Parathyroid adenoma (tissue), 2 donors: ENCODE measurements around the gene PLCL1.

Experiments used
- H2AFZ ChIP-seq: fragments of 300-600 bp; sonication (generic); one replicate; pipeline ENCODE4 v1.7.0; 2017; ENCODE audit warnings: antibody characterized with exemption, mild to moderate bottlenecking
- H3K27ac ChIP-seq: fragments of 300-600 bp; sonication (generic); one replicate; pipeline ENCODE4 v1.7.0; 2017
- H3K27me3 ChIP-seq: fragments of 300-600 bp; sonication (generic); one replicate; pipeline ENCODE4 v1.7.0; 2017; ENCODE audit warnings: low read length; ENCODE audit not compliant: control insufficient read depth, insufficient read depth
- H3K36me3 ChIP-seq: fragments of 300-600 bp; sonication (generic); one replicate; pipeline ENCODE4 v1.7.0; 2017; ENCODE audit warnings: low read length; ENCODE audit not compliant: control insufficient read depth, insufficient read depth
- H3K4me1 ChIP-seq: fragments of 300-600 bp; sonication (generic); one replicate; pipeline ENCODE4 v1.7.0; 2017; ENCODE audit warnings: control low read depth
- H3K4me2 ChIP-seq: fragments of 300-600 bp; sonication (generic); one replicate; pipeline ENCODE4 v1.7.0; 2017; ENCODE audit warnings: low read length
- H3K4me3 ChIP-seq: fragments of 300-600 bp; sonication (generic); one replicate; pipeline ENCODE4 v1.7.0; 2017; ENCODE audit warnings: low read depth, low read length
- H3K79me2 ChIP-seq: fragments of 300-600 bp; sonication (generic); one replicate; pipeline ENCODE4 v1.7.0; 2017; ENCODE audit warnings: control low read depth
- H3K9ac ChIP-seq: fragments of 300-600 bp; sonication (generic); one replicate; pipeline ENCODE4 v1.7.0; 2017; ENCODE audit warnings: mild to moderate bottlenecking
- H3K9me3 ChIP-seq: fragments of 300-600 bp; sonication (generic); one replicate; pipeline ENCODE4 v1.7.0; 2017; ENCODE audit warnings: low read length; ENCODE audit not compliant: control insufficient read depth
- CTCF ChIP-seq: fragments of 300-600 bp; sonication (generic); IDR thresholded peaks from one replicate; pipeline ENCODE4 v1.7.0; 2017; ENCODE audit warnings: antibody characterized with exemption, mild to moderate bottlenecking
- donor health status: primary hyperparathyroidism.

The PLCL1 gene

GRCh38 chr2:197940382-197940781 lies 136.0 kb downstream of the PLCL1 start:
- TF ChIP-seq CTCF, result no peak
- Histone ChIP-seq H3K79me2 (peaks cover 17% of the 10 kb centered on the region), H3K9ac (no peak overlapping the region), H3K27me3 (no peaks in the 10 kb centered on the region), H3K27ac (no peak overlapping the region), H3K4me1 (peaks cover 10% of the 10 kb centered on the region), H3K36me3 (no peaks in the 10 kb centered on the region), H2AFZ (no peak overlapping the region), H3K4me2 (no peak overlapping the region), H3K4me3 (no peak overlapping the region), H3K9me3 (no peaks in the 10 kb centered on the region)

- H3K36me3 ChIP-seq, result no peaks in the 10 kb centered on the region
- no peak for TF ChIP-seq CTCF
- H3K4me1 ChIP-seq, result peaks cover 10% of the 10 kb centered on the region
- peaks cover 17% of the 10 kb centered on the region for H3K79me2 ChIP-seq
- no peak overlapping the region for H3K9ac ChIP-seq
- no peaks in the 10 kb centered on the region for H3K9me3 ChIP-seq
- no peak overlapping the region for H2AFZ ChIP-seq
- H3K4me3 ChIP-seq, result no peak overlapping the region
- H3K4me2 ChIP-seq, result no peak overlapping the region
- no peak overlapping the region for H3K27ac ChIP-seq
- no peaks in the 10 kb centered on the region for H3K27me3 ChIP-seq
Observed at GRCh38 chr2:197941715-197942114, 137.3 kb downstream of the PLCL1 start.

- H3K27ac ChIP-seq, result no peak overlapping the region
- no peak overlapping the region for H2AFZ ChIP-seq
- no peaks in the 10 kb centered on the region for H3K9me3 ChIP-seq
- H3K4me1 ChIP-seq, result peaks cover 16% of the 10 kb centered on the region
- no peak for TF ChIP-seq CTCF
- H3K79me2 ChIP-seq, result peaks cover 8% of the 10 kb centered on the region
- no peak overlapping the region for H3K9ac ChIP-seq
- H3K4me2 ChIP-seq, result no peak overlapping the region
- H3K36me3 ChIP-seq, result no peaks in the 10 kb centered on the region
- no peak overlapping the region for H3K4me3 ChIP-seq
- H3K27me3 ChIP-seq, result no peaks in the 10 kb centered on the region
Observed at GRCh38 chr2:197943731-197944130, 139.3 kb downstream of the PLCL1 start.

- Histone ChIP-seq H3K4me2 (no peak overlapping the region), H3K4me3 (no peak overlapping the region), H2AFZ (no peak overlapping the region), H3K27me3 (no peaks in the 10 kb centered on the region), H3K9me3 (no peaks in the 10 kb centered on the region), H3K36me3 (no peaks in the 10 kb centered on the region), H3K79me2 (peaks cover 8% of the 10 kb centered on the region), H3K9ac (no peak overlapping the region), H3K4me1 (peaks cover 23% of the 10 kb centered on the region), H3K27ac (no peak overlapping the region)
- TF ChIP-seq CTCF, result no peak
Observed at GRCh38 chr2:197944416-197945096, 140.2 kb downstream of the PLCL1 start.

- Histone ChIP-seq H3K27ac (no peak overlapping the region), H2AFZ (no peak overlapping the region), H3K79me2 (peaks cover 8% of the 10 kb centered on the region), H3K4me3 (no peak overlapping the region), H3K36me3 (no peaks in the 10 kb centered on the region), H3K9ac (no peak overlapping the region), H3K4me2 (no peak overlapping the region), H3K27me3 (no peaks in the 10 kb centered on the region), H3K9me3 (no peaks in the 10 kb centered on the region), H3K4me1 (peaks cover 18% of the 10 kb centered on the region)
- TF ChIP-seq CTCF, result no peak
Observed at GRCh38 chr2:197946562-197946961, 142.2 kb downstream of the PLCL1 start.
